Suprapubic skin (tissue), 4 donors: Measurements from ENCODE around the gene SLC6A7. TPM values are rescaled to one million over a fixed set of nuclear protein-coding genes. Genes with fewer than 3 reads are reported as not detected.

Source experiments
- DNase-seq, 2 donors: peaks; one replicate each; pipeline ENCODE4 v3.0.0-alpha.2; 2019; ENCODE audit warnings: low spot score in 2 of 2
- H3K27ac ChIP-seq: fragments of 200-600 bp; sonication (generic); one replicate; pipeline ENCODE4 v1.5.1; 2019
- H3K27me3 ChIP-seq: fragments of 200-600 bp; sonication (generic); one replicate; pipeline ENCODE4 v1.5.1; 2019
- H3K36me3 ChIP-seq: fragments of 200-600 bp; sonication (generic); one replicate; pipeline ENCODE4 v1.5.1; 2019
- H3K4me1 ChIP-seq: fragments of 200-600 bp; sonication (generic); one replicate; pipeline ENCODE4 v1.5.1; 2019
- H3K4me3 ChIP-seq: fragments of 200-600 bp; sonication (generic); one replicate; pipeline ENCODE4 v1.5.1; 2019; ENCODE audit warnings: mild to moderate bottlenecking
- H3K9me3 ChIP-seq: fragments of 200-600 bp; sonication (generic); one replicate; pipeline ENCODE4 v1.5.1; 2019
- EP300 ChIP-seq: sonication (generic); formaldehyde crosslinking; IDR thresholded peaks from one replicate; pipeline ENCODE4 v1.6.1; 2017; ENCODE audit warnings: antibody characterized with exemption
- POLR2A ChIP-seq, 2 donors: fragments of 450-650 bp; IDR thresholded peaks; one replicate each; pipeline ENCODE4 v1.6.1; 2017; ENCODE audit warnings: antibody characterized with exemption in 2 of 2, mild to moderate bottlenecking in 2 of 2, moderate library complexity in 2 of 2
- POLR2AphosphoS5 ChIP-seq, 3 donors: sonication (generic); formaldehyde crosslinking; IDR thresholded peaks; one replicate each; pipeline ENCODE4 v1.6.1; 2017; ENCODE audit warnings: antibody characterized with exemption in 3 of 3
- WGBS: methylation state at CpG from one replicate; pipeline ENCODE4 v1.1.5; 2018; 5-methylcytosine and 5-hydroxymethylcytosine counted together
- total RNA-seq, 4 donors: library from RNA; depleted of rRNA; stranded (reverse); fragments of >200 nt; gene quantifications; one replicate each; pipeline ENCODE4 v1.1.0, GENCODE V29; 2016
- TF ChIP-seq, protein P1 (sequence below), 2 donors: fragments of 200-600 bp in 1 of 2; fragments of 450-650 bp in 1 of 2; sonication (generic) in 1 of 2; IDR thresholded peaks; one replicate each; pipeline ENCODE4 v1.5.1; 2016 to 2019; ENCODE audit warnings: antibody characterized with exemption in 2 of 2, mild to moderate bottlenecking in 1 of 2, moderate library complexity in 1 of 2

Gene SLC6A7
- total RNA-seq, 4 donors from 2014 or later: not detected

- H3K27ac ChIP-seq: no peak overlapping the region
- TF ChIP-seq POLR2AphosphoS5 (IDR thresholded peaks at IDR 0.05) (no peak), POLR2A (IDR thresholded peaks at IDR 0.05) (no peak), EP300 (no peak)
- TF ChIP-seq, protein P1, sequence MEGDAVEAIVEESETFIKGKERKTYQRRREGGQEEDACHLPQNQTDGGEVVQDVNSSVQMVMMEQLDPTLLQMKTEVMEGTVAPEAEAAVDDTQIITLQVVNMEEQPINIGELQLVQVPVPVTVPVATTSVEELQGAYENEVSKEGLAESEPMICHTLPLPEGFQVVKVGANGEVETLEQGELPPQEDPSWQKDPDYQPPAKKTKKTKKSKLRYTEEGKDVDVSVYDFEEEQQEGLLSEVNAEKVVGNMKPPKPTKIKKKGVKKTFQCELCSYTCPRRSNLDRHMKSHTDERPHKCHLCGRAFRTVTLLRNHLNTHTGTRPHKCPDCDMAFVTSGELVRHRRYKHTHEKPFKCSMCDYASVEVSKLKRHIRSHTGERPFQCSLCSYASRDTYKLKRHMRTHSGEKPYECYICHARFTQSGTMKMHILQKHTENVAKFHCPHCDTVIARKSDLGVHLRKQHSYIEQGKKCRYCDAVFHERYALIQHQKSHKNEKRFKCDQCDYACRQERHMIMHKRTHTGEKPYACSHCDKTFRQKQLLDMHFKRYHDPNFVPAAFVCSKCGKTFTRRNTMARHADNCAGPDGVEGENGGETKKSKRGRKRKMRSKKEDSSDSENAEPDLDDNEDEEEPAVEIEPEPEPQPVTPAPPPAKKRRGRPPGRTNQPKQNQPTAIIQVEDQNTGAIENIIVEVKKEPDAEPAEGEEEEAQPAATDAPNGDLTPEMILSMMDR (IDR thresholded peaks at IDR 0.05): no peak
- DNase-seq: no peak
- H3K9me3 ChIP-seq: no peaks in the 10 kb centered on the region
- no peaks in the 10 kb centered on the region for H3K36me3 ChIP-seq
- H3K4me1 ChIP-seq: peaks cover 10% of the 10 kb centered on the region
- H3K27me3 ChIP-seq: no peaks in the 10 kb centered on the region
- 90% methylated on average over 5 of the region's 5 CpGs for WGBS
- H3K4me3 ChIP-seq: no peak overlapping the region
These were observed 59.9 kb downstream of the SLC6A7 start for GRCh38 chr5:150249744-150250143.

DNA sequence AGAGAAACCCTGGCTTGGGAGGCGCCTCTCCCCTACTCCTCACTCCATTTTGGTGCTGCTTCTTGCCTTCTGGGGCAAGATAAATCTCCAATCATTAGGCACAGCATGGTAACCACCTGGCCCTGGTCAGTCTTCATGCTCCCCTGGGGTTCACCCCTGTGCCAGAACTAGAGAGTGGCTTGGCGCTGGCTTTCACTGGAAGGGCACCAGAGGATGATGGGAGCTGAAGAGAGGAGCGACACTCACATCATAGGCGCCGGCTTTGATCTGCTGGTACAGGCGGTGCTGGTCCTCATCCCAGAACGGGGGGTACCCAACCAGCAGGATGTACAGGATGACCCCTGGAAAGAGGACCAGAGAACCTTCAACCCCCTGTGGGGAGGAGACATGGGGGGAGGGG lies 61.6 kb downstream of the SLC6A7 start:
- Histone ChIP-seq H3K9me3 (no peaks in the 10 kb centered on the region), H3K4me1 (no peaks in the 10 kb centered on the region), H3K4me3 (no peak overlapping the region), H3K27ac (no peak overlapping the region), H3K36me3 (no peaks in the 10 kb centered on the region), H3K27me3 (no peaks in the 10 kb centered on the region)
- no peak for TF ChIP-seq POLR2A (IDR thresholded peaks at IDR 0.05)
- 89% methylated on average over 7 of the region's 7 CpGs for WGBS
- no peak for DNase-seq

- DNase-seq: no peak
- Histone ChIP-seq H3K9me3 (no peaks in the 10 kb centered on the region), H3K27me3 (no peaks in the 10 kb centered on the region), H3K4me1 (no peaks in the 10 kb centered on the region), H3K4me3 (no peak overlapping the region), H3K27ac (no peak overlapping the region), H3K36me3 (no peaks in the 10 kb centered on the region)
- no peak for TF ChIP-seq EP300
- TF ChIP-seq, protein P1 (IDR thresholded peaks at IDR 0.05): no peak
- no peak for TF ChIP-seq POLR2A (IDR thresholded peaks at IDR 0.05)
- TF ChIP-seq POLR2AphosphoS5 (IDR thresholded peaks at IDR 0.05): no peak
- 93% methylated on average over 6 of the region's 6 CpGs for WGBS
These were observed 62.6 kb downstream of the SLC6A7 start for GRCh38 chr5:150252489-150252888.

- 92% methylated on average over 8 of the region's 10 CpGs for WGBS
- TF ChIP-seq, protein P1 (IDR thresholded peaks at IDR 0.05): no peak
- TF ChIP-seq POLR2AphosphoS5 (IDR thresholded peaks at IDR 0.05) (no peak), EP300 (no peak), POLR2A (IDR thresholded peaks at IDR 0.05) (no peak)
- H3K27me3 ChIP-seq: no peaks in the 10 kb centered on the region
- H3K27ac ChIP-seq: no peak overlapping the region
- DNase-seq: no peak
- H3K9me3 ChIP-seq: no peaks in the 10 kb centered on the region
- H3K36me3 ChIP-seq: no peaks in the 10 kb centered on the region
- no peaks in the 10 kb centered on the region for H3K4me1 ChIP-seq
- no peak overlapping the region for H3K4me3 ChIP-seq
These were observed 63.8 kb downstream of the SLC6A7 start for GRCh38 chr5:150253416-150254208.

GRCh38 chr5:150254363-150254762 lies 64.5 kb downstream of the SLC6A7 start:
- no peak for DNase-seq

More at GRCh38 chr5:150254363-150254762, 64.5 kb downstream of the SLC6A7 start:
- no peak for TF ChIP-seq EP300
- TF ChIP-seq POLR2AphosphoS5 (IDR thresholded peaks at IDR 0.05): no peak
- TF ChIP-seq, protein P1 (IDR thresholded peaks at IDR 0.05): no peak
- TF ChIP-seq POLR2A (IDR thresholded peaks at IDR 0.05): no peak
- no peaks in the 10 kb centered on the region for H3K36me3 ChIP-seq
- 73% methylated on average over 7 of the region's 7 CpGs for WGBS
- no peaks in the 10 kb centered on the region for H3K4me1 ChIP-seq
- no peaks in the 10 kb centered on the region for H3K9me3 ChIP-seq
- no peaks in the 10 kb centered on the region for H3K27me3 ChIP-seq
- no peak overlapping the region for H3K27ac ChIP-seq
- no peak overlapping the region for H3K4me3 ChIP-seq
